A204.1 (cell line): ENCODE data around the gene OR2S2.
"Not testable (repeated sequence)": the region's sequence is repeated elsewhere in the genome, so short reads cannot be mapped to it uniquely, and the experiment has no call there.

Experiments
- FAIRE-seq: peaks from 2 replicates; lab custom pipeline; 2012; peaks lifted over from hg19 to GRCh38; lab: Jason Lieb, UNC

The OR2S2 gene

GRCh38 chr9:35958104-35958837 lies at the start of gene OR2S2:
Gene OR2S2, minus strand, starts transcription at chr9:35958154. Its CDS starts 56 bp downstream, at chr9:35958098.
- no peak for FAIRE-seq

GRCh38 chr9:36007316-36007708 lies 49.4 kb upstream of the OR2S2 start:
- FAIRE-seq = no peak

GRCh38 chr9:36006549-36007315 lies 48.8 kb upstream of the OR2S2 start:
- FAIRE-seq = no peak

DNA sequence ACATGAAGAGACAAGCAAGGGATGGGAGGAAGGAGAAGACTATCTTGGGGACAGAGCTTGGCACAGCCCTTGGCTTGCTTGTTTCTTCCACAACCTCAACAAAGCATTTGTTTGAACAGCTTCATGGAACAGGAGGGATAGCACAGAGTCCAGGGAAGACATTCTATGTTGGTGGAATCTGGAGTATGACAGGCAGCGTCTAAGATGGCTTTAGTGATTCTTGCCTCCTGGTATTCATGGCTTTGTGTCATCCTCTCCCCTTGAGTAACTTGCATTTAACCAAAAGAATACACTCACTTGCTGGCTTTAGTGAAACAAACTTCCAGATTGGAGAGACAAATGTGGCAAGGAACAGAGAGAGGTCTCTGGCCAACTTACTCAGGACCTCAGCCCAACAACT lies 47.9 kb upstream of the OR2S2 start:
- no peak for FAIRE-seq

DNA sequence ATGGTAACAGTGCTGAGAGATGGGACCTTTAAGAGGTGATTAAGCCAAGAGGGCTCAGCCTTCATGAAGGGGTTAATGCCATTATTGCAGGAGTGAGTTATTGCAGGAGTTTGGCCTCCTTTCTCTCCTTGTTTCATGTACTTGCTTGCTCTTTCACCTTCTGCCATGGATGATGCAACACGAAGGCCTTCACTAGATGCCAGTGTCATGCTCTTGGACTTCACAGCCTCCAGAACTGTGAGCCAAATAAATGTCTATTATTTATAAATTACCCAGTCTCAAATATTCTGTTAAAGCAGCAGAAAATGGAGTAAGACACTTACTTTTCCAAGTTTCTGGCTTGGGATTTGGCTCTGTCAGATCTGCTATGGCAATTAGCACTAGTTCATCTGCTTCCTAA lies 40.4 kb upstream of the OR2S2 start:
- no peak for FAIRE-seq

DNA sequence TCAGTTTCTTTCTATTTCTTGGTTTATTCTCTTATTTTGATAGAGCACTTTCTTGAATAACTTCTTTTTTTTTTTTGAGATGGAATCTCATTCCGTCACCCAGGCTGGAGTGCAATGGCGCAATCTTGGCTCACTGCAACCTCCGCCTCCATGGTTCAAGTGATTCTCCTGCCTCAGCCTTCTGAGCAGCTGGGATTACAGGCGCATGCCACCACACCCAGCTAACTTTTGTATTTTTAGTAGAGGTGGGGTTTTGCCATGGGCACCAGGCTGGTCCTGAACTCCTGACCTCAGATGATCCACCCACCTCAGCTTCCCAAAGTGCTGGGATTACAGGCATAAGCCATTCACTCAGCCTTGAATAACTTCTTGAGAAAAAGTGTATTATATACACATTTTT lies 39.1 kb upstream of the OR2S2 start:
- FAIRE-seq = not testable (repeated sequence)

GRCh38 chr9:35996358-35996970 lies 38.5 kb upstream of the OR2S2 start:
- FAIRE-seq = no peak

DNA sequence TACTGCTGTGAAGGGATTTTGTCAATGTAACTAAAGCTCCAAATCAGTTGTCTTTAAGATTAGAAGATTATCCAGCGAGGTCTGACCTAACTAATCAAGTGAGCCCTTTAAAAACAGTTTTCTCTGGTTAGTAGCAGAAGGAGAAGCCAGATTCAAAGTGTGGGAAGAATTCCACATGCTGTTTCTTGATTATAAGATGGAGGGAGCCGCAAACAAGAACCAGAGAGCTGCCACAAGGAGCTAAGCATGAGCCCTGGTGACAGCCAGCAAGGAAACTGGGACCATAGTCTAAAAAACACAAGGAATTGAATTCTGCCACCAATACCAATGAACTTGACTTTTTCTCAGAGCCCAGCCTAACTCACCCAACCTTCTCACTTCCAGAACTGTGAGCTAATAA lies 37.0 kb upstream of the OR2S2 start:
- FAIRE-seq = no peak

DNA sequence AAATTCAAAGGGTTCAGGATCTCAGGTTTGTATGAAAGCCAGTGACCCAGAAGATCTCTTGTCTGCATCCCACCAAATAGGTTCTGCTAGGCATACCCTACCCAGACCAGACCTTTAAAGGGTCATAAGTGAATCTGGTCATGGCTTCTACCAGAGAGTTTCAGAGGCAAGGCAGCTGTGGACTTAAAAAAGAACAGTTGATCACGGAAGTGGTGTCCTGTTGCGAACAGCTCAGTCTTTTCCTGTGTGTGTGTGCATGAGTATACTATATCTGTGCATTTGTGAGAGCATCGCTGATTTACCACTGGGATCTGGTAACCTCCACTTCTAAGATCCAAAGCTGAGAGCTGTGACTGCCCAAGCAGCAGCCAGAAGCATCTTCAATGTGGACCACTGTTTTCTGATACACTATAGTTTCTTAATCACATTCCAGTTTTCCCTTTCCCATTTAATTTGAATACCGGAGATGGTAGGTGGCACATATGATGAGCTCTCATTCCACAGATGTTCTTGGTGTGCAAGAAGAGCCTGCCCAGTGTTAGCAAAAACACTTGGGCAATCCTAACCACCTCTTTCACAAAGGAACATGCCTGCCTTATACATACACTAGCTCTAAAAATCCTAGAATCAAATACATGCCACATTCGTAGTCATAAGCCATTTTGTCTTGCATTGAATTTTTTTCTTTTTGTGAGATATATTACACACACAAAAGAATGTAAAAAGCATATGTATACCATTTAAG lies 36.2 kb upstream of the OR2S2 start:
- FAIRE-seq = no peak

GRCh38 chr9:35993136-35993535 lies 35.2 kb upstream of the OR2S2 start:
- not testable (repeated sequence) for FAIRE-seq

- no peak for FAIRE-seq
Observed at GRCh38 chr9:35990155-35990554, 32.2 kb upstream of the OR2S2 start.

DNA sequence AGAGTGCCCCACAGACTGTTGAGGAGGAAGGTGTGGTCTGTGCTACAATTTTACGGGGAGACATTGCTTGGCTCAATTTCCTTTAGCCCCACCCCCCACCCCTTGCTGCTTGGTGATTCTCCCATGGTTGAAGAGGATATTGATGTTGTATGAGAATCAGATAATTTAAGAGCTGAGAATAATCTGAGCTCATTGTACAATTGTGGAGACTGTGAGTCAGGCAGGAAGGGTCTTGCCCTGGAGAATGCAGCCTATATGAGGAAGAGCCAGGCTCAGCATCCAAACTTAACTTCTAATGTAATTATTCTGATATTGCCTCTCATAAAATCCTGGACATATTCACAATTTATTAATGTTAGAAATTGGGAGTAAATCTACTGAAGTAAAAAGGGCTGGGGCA lies 26.1 kb upstream of the OR2S2 start:
- FAIRE-seq = no peak

- FAIRE-seq = no peak
Observed at GRCh38 chr9:35981699-35982098, 23.7 kb upstream of the OR2S2 start.

DNA sequence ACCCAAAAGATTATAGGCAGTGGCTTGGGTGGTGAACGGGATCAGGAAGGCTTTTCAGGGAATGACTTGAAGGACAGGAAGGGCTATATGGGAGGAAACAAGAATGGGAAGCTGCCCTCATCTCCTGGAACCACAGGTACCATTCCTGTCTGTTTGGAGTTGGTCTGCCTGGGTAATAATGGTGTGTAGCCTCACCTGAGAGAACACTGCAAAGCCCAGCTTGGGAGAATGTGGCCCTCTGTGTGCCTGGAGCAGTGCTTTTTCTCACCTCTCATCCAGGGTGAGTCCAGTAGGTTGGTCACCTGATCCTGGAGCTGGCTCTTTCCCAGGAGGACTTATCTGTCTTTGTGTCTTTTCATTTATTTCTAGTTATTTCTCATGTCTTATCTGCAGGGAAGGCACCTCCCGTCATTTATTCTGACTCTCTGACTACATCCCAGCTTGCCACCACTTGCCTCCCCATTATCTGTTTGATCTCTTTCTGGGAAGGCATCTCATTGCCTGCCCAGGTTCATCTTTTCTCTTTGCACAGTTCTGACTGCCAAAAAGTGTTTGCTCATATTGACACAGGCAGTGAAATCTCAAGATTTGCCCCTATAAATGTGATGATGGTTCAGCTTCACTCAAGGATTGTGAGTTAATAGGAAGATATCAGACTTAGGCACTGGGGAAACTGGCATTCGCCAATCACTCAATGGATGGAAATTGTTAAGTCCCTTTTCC lies 22.5 kb upstream of the OR2S2 start:
- no peak for FAIRE-seq

DNA sequence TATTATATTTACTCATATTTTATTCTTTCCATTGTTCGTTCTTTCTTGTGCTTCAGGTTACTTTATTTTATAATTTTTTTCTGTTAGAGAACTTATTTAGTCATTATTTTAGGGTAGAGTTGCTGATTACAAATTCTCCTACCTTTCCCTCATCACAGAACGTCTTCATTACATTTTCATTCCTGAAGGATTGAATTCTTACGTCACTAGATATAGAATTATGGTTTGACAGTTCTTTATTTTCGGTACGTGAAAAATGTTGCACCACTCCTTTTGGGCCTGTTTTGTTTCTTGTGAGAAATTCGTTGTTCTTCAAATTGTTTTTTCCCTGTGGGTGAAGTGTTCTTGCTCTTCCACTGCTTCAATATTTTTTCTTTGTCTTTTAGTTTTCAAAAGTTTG lies 20.8 kb upstream of the OR2S2 start:
- no peak for FAIRE-seq

GRCh38 chr9:35976726-35977125 lies 18.8 kb upstream of the OR2S2 start:
- no peak for FAIRE-seq

DNA sequence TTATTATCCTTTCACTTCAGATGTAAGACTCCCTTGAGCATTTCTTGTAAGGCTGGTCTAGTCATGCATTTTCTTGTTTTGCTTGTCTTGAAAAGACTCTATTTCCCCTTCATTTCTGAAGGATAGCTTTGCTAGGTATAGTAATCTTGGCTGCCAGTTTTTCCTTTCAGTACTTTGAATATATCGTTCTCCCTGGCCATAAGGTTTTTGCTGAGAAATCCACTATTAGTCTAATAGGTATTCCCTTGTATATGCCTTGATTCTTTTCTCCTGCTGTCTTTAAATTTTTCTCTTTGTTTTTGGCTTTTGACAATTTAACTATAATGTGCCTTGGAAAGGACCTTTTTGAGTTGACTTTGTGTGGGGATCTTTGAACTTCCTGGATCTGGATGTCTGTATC lies 16.8 kb upstream of the OR2S2 start:
- FAIRE-seq = no peak

DNA sequence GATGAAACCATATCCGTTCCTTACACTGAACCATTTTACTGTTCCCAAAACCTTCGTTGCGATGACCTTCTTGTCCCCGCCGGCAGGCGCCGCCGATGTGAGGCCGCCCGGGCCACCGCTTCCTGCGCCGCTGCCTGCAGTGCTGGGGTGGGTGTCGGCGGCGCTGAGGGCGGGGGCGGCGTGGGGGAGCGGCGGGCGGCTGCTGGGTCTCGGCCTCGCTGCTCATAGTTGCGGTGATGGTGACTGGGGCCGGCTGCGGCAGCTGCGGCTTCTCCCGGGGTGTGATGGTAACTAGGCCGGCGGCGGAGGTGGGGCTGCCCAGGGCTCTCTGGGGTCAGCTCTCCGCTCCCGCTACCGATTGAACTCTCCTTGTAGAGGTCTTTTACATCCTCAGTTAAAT lies 14.1 kb upstream of the OR2S2 start:
- no peak for FAIRE-seq

DNA sequence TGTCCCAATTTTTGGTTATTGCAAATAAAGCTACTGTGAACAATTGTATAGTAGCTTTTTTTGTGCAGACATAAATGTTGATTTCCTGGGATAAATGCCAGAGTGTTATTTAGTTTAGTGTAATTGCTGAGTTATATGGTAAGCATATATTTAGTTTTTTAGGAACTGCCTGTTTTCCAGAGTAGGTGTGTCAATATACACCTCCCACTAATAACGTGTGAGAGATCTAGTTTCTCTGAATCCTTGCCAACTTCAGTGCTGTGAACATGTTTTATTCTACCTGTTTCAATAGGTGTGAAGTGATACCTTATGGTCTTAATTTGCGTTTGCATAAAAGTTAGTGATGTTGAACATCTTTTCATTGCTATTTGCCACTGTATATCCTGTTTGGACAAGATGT lies 9.1 kb upstream of the OR2S2 start:
- FAIRE-seq = no peak

DNA sequence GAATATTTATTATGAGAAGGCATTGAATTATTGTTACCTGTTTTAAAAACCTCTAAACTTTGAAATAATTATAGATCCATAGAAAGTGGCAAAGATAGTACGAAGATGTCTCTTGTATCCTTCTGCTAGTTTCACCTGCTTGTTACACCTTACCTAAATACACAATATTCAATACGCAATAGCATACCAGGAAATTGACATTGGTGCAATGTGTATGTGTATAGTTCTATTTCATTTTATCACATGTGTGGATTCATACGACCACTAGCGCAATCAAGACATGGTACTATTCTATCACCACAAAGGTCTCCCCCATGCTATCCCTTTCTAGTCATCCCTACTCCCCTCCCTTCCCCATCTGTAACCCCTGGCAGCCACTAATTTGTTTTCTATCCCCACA lies 8.5 kb upstream of the OR2S2 start:
- no peak for FAIRE-seq

- FAIRE-seq = no peak
Observed at GRCh38 chr9:35965011-35965410, 7.1 kb upstream of the OR2S2 start.
